ENCODE data around the gene ABCA5. TPM values are rescaled to one million over a fixed set of nuclear protein-coding genes. Genes with fewer than 3 reads are reported as not detected.

Gene ABCA5
- total and polyA plus RNA-seq, 2 donors (not counting 3 experiments of a cell fraction or from before 2014, with no cell fraction given): 9.3 to 23.2 TPM

DNA sequence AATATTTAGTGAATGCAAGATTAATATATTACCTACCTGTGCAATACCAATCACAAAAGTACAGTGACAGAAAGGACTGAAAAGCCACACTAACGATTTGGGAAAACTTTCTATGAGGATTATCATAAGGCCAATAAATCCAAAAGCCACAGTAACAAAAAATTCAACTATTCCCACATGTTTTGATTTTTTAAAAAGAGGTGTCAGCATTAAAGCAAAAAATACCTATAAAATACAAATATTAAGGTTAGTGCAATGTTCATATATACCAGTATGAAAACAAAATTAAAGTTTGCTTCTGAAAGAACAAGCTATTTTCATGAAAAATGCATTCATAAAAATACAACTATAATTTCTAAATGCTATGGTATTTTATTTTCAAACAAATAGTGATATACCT lies 24.3 kb downstream of the ABCA5 start:
- no peaks in the 10 kb centered on the region for H3K79me2 ChIP-seq (ENCODE audit: control insufficient read depth, insufficient read depth, low read length)
- H3K9me3 ChIP-seq (replicated peaks; ENCODE audit: control insufficient read depth, insufficient read depth, low read length): no peaks in the 10 kb centered on the region
- intact Hi-C loops (cut with micrococcal nuclease) (no loop called here), dilution Hi-C loops (cut with MboI; ENCODE audit: extremely low pct_ligation_motif_present, low sequenced_read_pairs) (no loop called here)
- TF ChIP-seq GATA2 (IDR thresholded peaks at IDR 0.05; ENCODE audit: insufficient read depth, insufficient read length, low read depth, low read length): no peak
- TF ChIP-seq, protein P1, sequence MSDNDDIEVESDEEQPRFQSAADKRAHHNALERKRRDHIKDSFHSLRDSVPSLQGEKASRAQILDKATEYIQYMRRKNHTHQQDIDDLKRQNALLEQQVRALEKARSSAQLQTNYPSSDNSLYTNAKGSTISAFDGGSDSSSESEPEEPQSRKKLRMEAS (IDR thresholded peaks at IDR 0.05; ENCODE audit: insufficient read depth, insufficient read length): no peak
- TF ChIP-seq CTCF (IDR thresholded peaks at IDR 0.05; ENCODE audit: extremely low read depth in 1 of 2, insufficient read depth in 1 of 2, low read depth in 1 of 2, low read length in 2 of 2): no peak
- no peak for TF ChIP-seq POLR2A (IDR thresholded peaks at IDR 0.05; ENCODE audit: low read depth, low read length)
- TF ChIP-seq FOS (IDR thresholded peaks at IDR 0.05; ENCODE audit: borderline replicate concordance, insufficient read depth, low read length): no peak
- TF ChIP-seq POLR2AphosphoS5 (IDR thresholded peaks at IDR 0.05; ENCODE audit: insufficient read depth, low read depth, low read length): no peak
- no peaks in the 10 kb centered on the region for H4K20me1 ChIP-seq (replicated peaks; ENCODE audit: control insufficient read depth, extremely low read depth, insufficient read depth, low read length)
- BruUV-seq (replicated peaks): no TSS peak
- no peaks in the 10 kb centered on the region for H3K27me3 ChIP-seq (ENCODE audit: control insufficient read depth in 2 of 2, insufficient read depth in 2 of 2, low read length in 2 of 2)
- H3K9ac ChIP-seq (replicated peaks; ENCODE audit: extremely low read depth, insufficient read depth, low read length): no peak overlapping the region
- FAIRE-seq: no peak
- H3K36me3 ChIP-seq (ENCODE audit: control insufficient read depth in 2 of 2, extremely low read depth in 1 of 2, insufficient read depth in 2 of 2, low read length in 2 of 2): peaks cover 0 to 2% of the 10 kb centered on the region in 2 experiments
- H3K27ac ChIP-seq (ENCODE audit: insufficient read depth, low read depth, low read length): no peak overlapping the region
- no peaks in the 10 kb centered on the region for H3K9me1 ChIP-seq (replicated peaks; ENCODE audit: control insufficient read depth, extremely low read depth, insufficient read depth, low read length)
- H3K4me2 ChIP-seq (ENCODE audit: insufficient read depth, low read length): no peak overlapping the region
- no peaks in the 10 kb centered on the region for H3K4me1 ChIP-seq (ENCODE audit: control insufficient read depth, extremely low read depth, insufficient read depth, low read length)
- CTCF ChIA-PET: no interaction called here
- H3K4me3 ChIP-seq (replicated peaks in 1 of 3; ENCODE audit: insufficient read depth in 1 of 3, low read depth in 1 of 3, low read length in 3 of 3): no peak overlapping the region
- H2AFZ ChIP-seq (ENCODE audit: low read depth, low read length): no peak overlapping the region
- POLR2A ChIA-PET: no interaction called here
- DNase-seq (ENCODE audit: low read depth, low spot score): no peak

- CTCF ChIA-PET: no interaction called here
- no peaks in the 10 kb centered on the region for H3K4me1 ChIP-seq (ENCODE audit: control insufficient read depth, extremely low read depth, insufficient read depth, low read length)
- H3K9ac ChIP-seq (replicated peaks; ENCODE audit: extremely low read depth, insufficient read depth, low read length): no peak overlapping the region
- H3K4me2 ChIP-seq (ENCODE audit: insufficient read depth, low read length): no peak overlapping the region
- H2AFZ ChIP-seq (ENCODE audit: low read depth, low read length): no peak overlapping the region
- dilution Hi-C loops (cut with MboI; ENCODE audit: extremely low pct_ligation_motif_present, low sequenced_read_pairs): no loop called here
- intact Hi-C loops (cut with micrococcal nuclease): no loop called here
- DNase-seq (ENCODE audit: low read depth, low spot score) (no peak), FAIRE-seq (no peak)
- H3K27ac ChIP-seq (ENCODE audit: insufficient read depth, low read depth, low read length): no peak overlapping the region
- no peaks in the 10 kb centered on the region for H4K20me1 ChIP-seq (replicated peaks; ENCODE audit: control insufficient read depth, extremely low read depth, insufficient read depth, low read length)
- POLR2A ChIA-PET: no interaction called here
- no peaks in the 10 kb centered on the region for H3K9me1 ChIP-seq (replicated peaks; ENCODE audit: control insufficient read depth, extremely low read depth, insufficient read depth, low read length)
- H3K79me2 ChIP-seq (ENCODE audit: control insufficient read depth, insufficient read depth, low read length): no peaks in the 10 kb centered on the region
- TF ChIP-seq, protein P1 (IDR thresholded peaks at IDR 0.05; ENCODE audit: insufficient read depth, insufficient read length): no peak
- no peak for TF ChIP-seq CTCF (IDR thresholded peaks at IDR 0.05; ENCODE audit: extremely low read depth in 1 of 2, insufficient read depth in 1 of 2, low read depth in 1 of 2, low read length in 2 of 2)
- TF ChIP-seq FOS (IDR thresholded peaks at IDR 0.05; ENCODE audit: borderline replicate concordance, insufficient read depth, low read length): no peak
- TF ChIP-seq JUN (IDR thresholded peaks at IDR 0.05; ENCODE audit: borderline replicate concordance, insufficient read depth, insufficient read length, low read depth): no peak
- TF ChIP-seq EZH2 (IDR thresholded peaks at IDR 0.05; ENCODE audit: borderline replicate concordance, low read depth, low read length, severe bottlenecking): no peak
- TF ChIP-seq GATA2 (IDR thresholded peaks at IDR 0.05; ENCODE audit: insufficient read depth, insufficient read length, low read depth, low read length): no peak
- no peak for TF ChIP-seq POLR2A (IDR thresholded peaks at IDR 0.05; ENCODE audit: low read depth, low read length)
- TF ChIP-seq MYC (IDR thresholded peaks at IDR 0.05; ENCODE audit: low read depth, low read length): no peak
- BruUV-seq (replicated peaks): no TSS peak
- no peaks in the 10 kb centered on the region for H3K27me3 ChIP-seq (ENCODE audit: control insufficient read depth in 2 of 2, insufficient read depth in 2 of 2, low read length in 2 of 2)
- no peaks in the 10 kb centered on the region for H3K9me3 ChIP-seq (replicated peaks; ENCODE audit: control insufficient read depth, insufficient read depth, low read length)
- H3K4me3 ChIP-seq (replicated peaks in 1 of 3; ENCODE audit: insufficient read depth in 1 of 3, low read depth in 1 of 3, low read length in 3 of 3): no peak overlapping the region
- H3K36me3 ChIP-seq (ENCODE audit: control insufficient read depth in 2 of 2, extremely low read depth in 1 of 2, insufficient read depth in 2 of 2, low read length in 2 of 2): no peaks in the 10 kb centered on the region
Observed at GRCh38 chr17:69300222-69300621, 26.7 kb downstream of the ABCA5 start.
